H1 (cell line): ENCODE data around the gene GLT8D1. TPM values are rescaled to one million over a fixed set of nuclear protein-coding genes. Genes with fewer than 3 reads are reported as not detected.

Experiments used
- CTCF ChIA-PET: fragments of 300-600 bp; sonication (Branson Sonifier 250); formaldehyde crosslinking; loops from one replicate; lab custom pipeline; 2021; ENCODE audit not compliant: partially characterized antibody; lab: Charles Lee
- POLR2A ChIA-PET: fragments of 300-600 bp; sonication (Branson Sonifier 250); formaldehyde crosslinking; loops from one replicate; lab custom pipeline; 2021; ENCODE audit warnings: inconsistent platforms; ENCODE audit not compliant: partially characterized antibody; lab: Charles Lee
- DNase-seq, 2 experiments: peaks; one replicate each; pipeline versions ENCODE4 v3.0.0 to v3.0.0-alpha.2; 2010 to 2022; ENCODE audit warnings: low spot score in 2 of 2, low read depth in 1 of 2, mixed read lengths in 1 of 2
- FAIRE-seq: peaks from 2 replicates; lab custom pipeline; 2011; peaks lifted over from hg19 to GRCh38; lab: Jason Lieb, UNC
- H2AFZ ChIP-seq: 2 replicates; pipeline ENCODE4 v1.8.1; 2012; ENCODE audit warnings: low read length, inconsistent platforms
- H2AK5ac ChIP-seq: 2 replicates; pipeline ENCODE4 v1.6.1; 2013; ENCODE audit warnings: low read depth, low read length
- H2BK120ac ChIP-seq: replicated peaks from 2 replicates; pipeline ENCODE3; 2013; ENCODE audit warnings: low read depth, low read length, inconsistent platforms
- H2BK12ac ChIP-seq: 2 replicates; pipeline ENCODE4 v1.6.1; 2013; ENCODE audit warnings: low read depth, low read length
- H2BK15ac ChIP-seq: 2 replicates; pipeline ENCODE4 v1.6.1; 2013; ENCODE audit warnings: low read length
- H2BK20ac ChIP-seq: 2 replicates; pipeline ENCODE4 v1.6.1; 2013; ENCODE audit warnings: low read length
- H2BK5ac ChIP-seq: 2 replicates; pipeline ENCODE4 v1.6.1; 2013; ENCODE audit warnings: low read depth, low read length
- H3K14ac ChIP-seq: 2 replicates; pipeline ENCODE4 v1.6.1; 2013; ENCODE audit warnings: inconsistent platforms; ENCODE audit not compliant: insufficient read length
- H3K18ac ChIP-seq: 2 replicates; pipeline ENCODE4 v1.6.1; 2013; ENCODE audit warnings: low read length; ENCODE audit errors: extremely low read depth
- H3K23ac ChIP-seq: 2 replicates; pipeline ENCODE4 v1.6.1; 2013; ENCODE audit warnings: inconsistent platforms; ENCODE audit not compliant: insufficient read length
- H3K23me2 ChIP-seq: 2 replicates; pipeline ENCODE4 v1.6.1; 2013; ENCODE audit warnings: low read depth, low read length
- H3K27ac ChIP-seq: 2 replicates; pipeline ENCODE4 v1.6.1; 2011; ENCODE audit warnings: low read depth, low read length, inconsistent platforms
- H3K27me3 ChIP-seq, 4 experiments: replicated peaks in 1 of 4; 1 replicate in 1 of 4; 2 replicates in 3 of 4; pipeline versions ENCODE4 v1.6.1 to v1.8.1; 2011 to 2013; ENCODE audit warnings: low read length in 3 of 4, mild to moderate bottlenecking in 3 of 4, inconsistent platforms in 2 of 4, mixed read lengths in 2 of 4, moderate library complexity in 1 of 4; ENCODE audit not compliant: control insufficient read depth in 3 of 4, insufficient read depth in 3 of 4; ENCODE audit errors: extremely low read depth in 1 of 4
- H3K36me3 ChIP-seq, 4 experiments: 2 replicates each; pipeline versions ENCODE4 v1.6.1 to v1.8.1; 2011 to 2013; ENCODE audit warnings: mild to moderate bottlenecking in 4 of 4, low read length in 3 of 4, moderate library complexity in 2 of 4, control low read depth in 1 of 4, inconsistent platforms in 1 of 4; ENCODE audit not compliant: insufficient read depth in 4 of 4, control insufficient read depth in 2 of 4
- H3K4ac ChIP-seq: replicated peaks from 2 replicates; pipeline ENCODE3; 2013; ENCODE audit warnings: low read length, low read depth, mixed read lengths, inconsistent platforms; ENCODE audit not compliant: insufficient read length
- H3K4me1 ChIP-seq, 4 experiments: replicated peaks in 1 of 4; 1 replicate in 1 of 4; 2 replicates in 3 of 4; pipeline versions ENCODE4 v1.6.1 to v1.8.1; 2011 to 2013; ENCODE audit warnings: low read length in 3 of 4, inconsistent platforms in 2 of 4, mixed read lengths in 1 of 4; ENCODE audit not compliant: insufficient read depth in 4 of 4, control insufficient read depth in 3 of 4
- H3K4me2 ChIP-seq, 2 experiments: 2 replicates each; pipeline versions ENCODE4 v1.6.1 to v1.8.1; 2011 to 2013; ENCODE audit warnings: low read depth in 2 of 2, low read length in 2 of 2, control low read depth in 1 of 2, inconsistent platforms in 1 of 2, mild to moderate bottlenecking in 1 of 2; ENCODE audit not compliant: insufficient read depth in 1 of 2
- H3K4me3 ChIP-seq, 4 experiments: fragments of 200-600, 300-600 bp in 1 of 4; sonication (generic), shearing (Covaris generic), sonication (Bioruptor Twin) in 1 of 4; 2 replicates each; pipeline versions ENCODE4 v1.5.1 to v1.8.1; 2011 to 2016; ENCODE audit warnings: low read length in 4 of 4, low read depth in 3 of 4, control low read depth in 2 of 4, inconsistent platforms in 2 of 4, mild to moderate bottlenecking in 2 of 4, mixed read lengths in 1 of 4, moderate library complexity in 1 of 4; ENCODE audit not compliant: insufficient read depth in 2 of 4; ENCODE audit errors: extremely low read depth in 1 of 4
- H3K56ac ChIP-seq: replicated peaks from 2 replicates; pipeline ENCODE3; 2013; ENCODE audit warnings: low read depth, mild to moderate bottlenecking, mixed read lengths, low read length, inconsistent platforms; ENCODE audit not compliant: insufficient read length
- H3K79me1 ChIP-seq: 2 replicates; pipeline ENCODE4 v1.6.1; 2013; ENCODE audit warnings: low read depth, low read length, control low read depth
- H3K79me2 ChIP-seq, 2 experiments: 2 replicates each; pipeline versions ENCODE4 v1.6.1 to v1.8.1; 2012 to 2013; ENCODE audit warnings: low read length in 2 of 2, mild to moderate bottlenecking in 2 of 2, inconsistent platforms in 1 of 2; ENCODE audit not compliant: insufficient read depth in 2 of 2, control insufficient read depth in 1 of 2
- H3K9ac ChIP-seq, 4 experiments: replicated peaks in 1 of 4; 1 replicate in 1 of 4; 2 replicates in 3 of 4; pipeline versions ENCODE4 v1.6.1 to v1.8.1; 2011 to 2013; ENCODE audit warnings: low read depth in 3 of 4, low read length in 3 of 4, control low read depth in 2 of 4, mild to moderate bottlenecking in 2 of 4, moderate library complexity in 2 of 4, inconsistent platforms in 1 of 4; ENCODE audit errors: extremely low read depth in 1 of 4
- H3K9me3 ChIP-seq, 2 experiments: 2 replicates each; pipeline versions ENCODE4 v1.6.1 to v1.8.1; 2012 to 2013; ENCODE audit warnings: mild to moderate bottlenecking in 2 of 2, moderate library complexity in 2 of 2, control low read depth in 1 of 2, inconsistent platforms in 1 of 2, low read depth in 1 of 2, low read length in 1 of 2, mixed read lengths in 1 of 2; ENCODE audit not compliant: insufficient read depth in 2 of 2
- H4K20me1 ChIP-seq, 2 experiments: replicated peaks in 1 of 2; 2 replicates each; pipeline versions ENCODE3 to v1.8.1; 2011 to 2013; ENCODE audit warnings: inconsistent platforms in 2 of 2, low read length in 2 of 2, mild to moderate bottlenecking in 1 of 2; ENCODE audit not compliant: insufficient read depth in 2 of 2, control insufficient read depth in 1 of 2
- H4K5ac ChIP-seq: 2 replicates; pipeline ENCODE4 v1.6.1; 2013; ENCODE audit warnings: low read length, low read depth, mixed read lengths, inconsistent platforms; ENCODE audit not compliant: insufficient read length
- H4K8ac ChIP-seq: 2 replicates; pipeline ENCODE4 v1.8.0; 2013; ENCODE audit warnings: mild to moderate bottlenecking, moderate library complexity, low read length, inconsistent platforms; ENCODE audit not compliant: insufficient read depth; ENCODE audit errors: extremely low read depth
- H4K91ac ChIP-seq: replicated peaks from 2 replicates; pipeline ENCODE3; 2013; ENCODE audit warnings: low read length, mixed read lengths, inconsistent platforms; ENCODE audit not compliant: insufficient read length
- TCF12 ChIP-seq: IDR thresholded peaks from 2 replicates; pipeline ENCODE4 v1.6.1; 2011; ENCODE audit warnings: low read depth, mild to moderate bottlenecking, low read length
- ZNF274 ChIP-seq: IDR thresholded peaks from 2 replicates; pipeline ENCODE4 v1.7.0; 2012; ENCODE audit warnings: low read length, borderline replicate concordance; ENCODE audit errors: extremely low read depth
- WGBS, 2 experiments: shearing (Covaris generic) in 1 of 2; methylation state at CpG; one replicate each; pipeline versions ENCODE4 v1.1.6 to v1.1.7; 2013 to 2015; ENCODE audit warnings: low lambda C conversion rate in 2 of 2, mixed read lengths in 2 of 2, inconsistent platforms in 1 of 2, low coverage in 1 of 2, missing lambda C conversion rate in 1 of 2; ENCODE audit not compliant: insufficient replicate concordance in 2 of 2, insufficient coverage in 1 of 2, insufficient read length in 1 of 2; ENCODE audit errors: extremely low coverage in 1 of 2, missing lambda C conversion rate in 1 of 2; 5-methylcytosine and 5-hydroxymethylcytosine counted together
- polyA plus RNA-seq, 7 experiments: library from polyadenylated mRNA; depleted of rRNA in 3 of 7; stranded (reverse) in 5 of 7; unstranded in 2 of 7; fragments of >200 nt in 5 of 7; fragments of 200-250 nt in 2 of 7; gene quantifications; 1 replicate in 5 of 7; 2 replicates in 1 of 7; 4 replicates in 1 of 7; pipeline versions ENCODE4 v1.2.1 to v1.2.3, GENCODE V29; 2011 to 2013; ENCODE audit warnings: missing spikeins in 2 of 7, mixed read lengths in 2 of 7
- total RNA-seq: library from RNA; stranded (reverse); fragmentation: NEBNext Ultra II Directional; extraction: Animal tissue kit (Norgen Biotek cat#: 25700); gene quantifications from 2 replicates; pipeline ENCODE4 v1.2.1, GENCODE V29; 2021

Gene GLT8D1
- total and polyA plus RNA-seq, 2 of the 8 experiments (the other 6 are each of a cell fraction or from before 2014, with no cell fraction given) = 29.0 to 33.6 TPM

GRCh38 chr3:52712291-52713212 is 7.0 kb upstream of the GLT8D1 start:
- DNase-seq = peak in 1 of 2 experiments; percentile 27

More at GRCh38 chr3:52712291-52713212, 7.0 kb upstream of the GLT8D1 start:
- no peak overlapping the region for H3K56ac ChIP-seq
- no peak overlapping the region for H2BK120ac ChIP-seq
- WGBS, 2 experiments = 91% methylated on average over 17 of the region's 17 CpGs; no CpG with 5 or more reads in 1 of the 2 experiments
- no peak overlapping the region for H2BK5ac ChIP-seq
- H3K14ac ChIP-seq = no peak overlapping the region
- no peak overlapping the region for H4K5ac ChIP-seq
- TF ChIP-seq ZNF274 = no peak
- TF ChIP-seq TCF12 = no peak
- no peak overlapping the region for H4K8ac ChIP-seq
- H3K23me2 ChIP-seq = peaks cover 4% of the 10 kb centered on the region; the same call in 1 of the 2 replicates
- peaks cover 0 to 15% (median 1%) of the 10 kb centered on the region in 4 experiments; a peak in 3 of 8 replicates for H3K36me3 ChIP-seq
- H2BK20ac ChIP-seq = no peak overlapping the region
- no peak overlapping the region for H3K4me2 ChIP-seq
- H3K79me1 ChIP-seq = no peaks in the 10 kb centered on the region; the same call in none of the 2 replicates
- no peak overlapping the region for H2BK15ac ChIP-seq
- peaks cover 0 to 4% of the 10 kb centered on the region in 2 experiments for H4K20me1 ChIP-seq
- H3K4me1 ChIP-seq = peaks cover 0 to 5% (median 2%) of the 10 kb centered on the region in 4 experiments; a peak in 4 of 7 replicates
- ChIA-PET POLR2A (interaction anchor here (2.9 to 18.8 kb wide), 3 partner anchors 11 to 21 kb away, joined by 9 to 347 read pairs (median 106); partner anchors contain the start of genes GNL3 and PBRM1), CTCF (interaction anchor here (0.8 kb wide), 1 partner anchor 109 kb away, joined by 3 read pairs; no protein-coding TSS in a partner anchor)
- H3K27me3 ChIP-seq = no peaks in the 10 kb centered on the region
- no peak overlapping the region for H3K18ac ChIP-seq
- no peak overlapping the region for H3K9ac ChIP-seq
- no peak overlapping the region for H3K23ac ChIP-seq
- no peak overlapping the region for H3K4me3 ChIP-seq
- no peak overlapping the region for H2AFZ ChIP-seq
- FAIRE-seq = no peak
- no peak overlapping the region for H4K91ac ChIP-seq
- no peak overlapping the region for H2BK12ac ChIP-seq
- no peak overlapping the region for H2AK5ac ChIP-seq
- no peak overlapping the region for H3K27ac ChIP-seq
- H3K9me3 ChIP-seq = no peaks in the 10 kb centered on the region
- H3K79me2 ChIP-seq = 0 out of 4 replicates have a peak, but pooled peaks cover 0 to 4% of the 10 kb centered on the region in 2 experiments
- H3K4ac ChIP-seq = no peak overlapping the region
